ENCODE measurements around the gene RGS6. TPM values are rescaled to one million over a fixed set of nuclear protein-coding genes. Genes with fewer than 3 reads are reported as not detected.

RGS6 gene
- total and polyA plus RNA-seq, 2 donors (not counting 1 experiment from before 2014, with no cell fraction given) = not detected

- Histone ChIP-seq H3K36me3 (ENCODE audit: control insufficient read depth, insufficient read depth, low read length) (no peaks in the 10 kb centered on the region), H3K4me2 (ENCODE audit: extremely low read depth, insufficient read depth, low read length) (no peak overlapping the region), H3K4me1 (ENCODE audit: control insufficient read depth, extremely low read depth, insufficient read depth, low read length) (no peaks in the 10 kb centered on the region), H2AFZ (ENCODE audit: low read length) (no peak overlapping the region), H3K4me3 (replicated peaks in 1 of 4; ENCODE audit: control extremely low read depth in 1 of 4, insufficient read depth in 1 of 4, low read depth in 3 of 4, low read length in 4 of 4) (no peak overlapping the region), H3K9me3 (ENCODE audit: control insufficient read depth, insufficient read depth, low read depth, low read length) (no peaks in the 10 kb centered on the region), H3K9ac (ENCODE audit: insufficient read depth, low read length) (no peak overlapping the region), H3K79me2 (ENCODE audit: control insufficient read depth, insufficient read depth, low read length) (no peaks in the 10 kb centered on the region), H3K27ac (ENCODE audit: insufficient read depth, low read length) (no peak overlapping the region), H4K20me1 (ENCODE audit: control insufficient read depth, extremely low read depth, insufficient read depth, low read length) (no peaks in the 10 kb centered on the region), H3K27me3 (ENCODE audit: control insufficient read depth, insufficient read depth, low read length) (peaks cover 19% of the 10 kb centered on the region)
- DNase-seq (ENCODE audit: low read depth in 2 of 2) = no peak
- TF ChIP-seq CTCF (conservative IDR thresholded peaks at IDR 0.05 in 1 of 2, IDR thresholded peaks at IDR 0.05 in 1 of 2; ENCODE audit: low read depth in 1 of 2, low read length in 2 of 2) (no peak), EZH2 (IDR thresholded peaks at IDR 0.05; ENCODE audit: low read length, missing control alignments) (no peak)
These were observed 551.1 kb downstream of the RGS6 start for GRCh38 chr14:72483311-72483710.

- H3K79me2 ChIP-seq (ENCODE audit: control insufficient read depth, insufficient read depth, low read length) = no peaks in the 10 kb centered on the region
- no peaks in the 10 kb centered on the region for H3K9me3 ChIP-seq (ENCODE audit: control insufficient read depth, insufficient read depth, low read depth, low read length)
- no peak overlapping the region for H2AFZ ChIP-seq (ENCODE audit: low read length)
- no peaks in the 10 kb centered on the region for H4K20me1 ChIP-seq (ENCODE audit: control insufficient read depth, extremely low read depth, insufficient read depth, low read length)
- H3K4me2 ChIP-seq (ENCODE audit: extremely low read depth, insufficient read depth, low read length) = no peak overlapping the region
- H3K4me1 ChIP-seq (ENCODE audit: control insufficient read depth, extremely low read depth, insufficient read depth, low read length) = no peaks in the 10 kb centered on the region
- no peak for DNase-seq (ENCODE audit: low read depth in 2 of 2)
- no peak overlapping the region for H3K27ac ChIP-seq (ENCODE audit: insufficient read depth, low read length)
- no peaks in the 10 kb centered on the region for H3K36me3 ChIP-seq (ENCODE audit: control insufficient read depth, insufficient read depth, low read length)
- TF ChIP-seq EZH2 (IDR thresholded peaks at IDR 0.05; ENCODE audit: low read length, missing control alignments) = no peak
- no peak for TF ChIP-seq CTCF (conservative IDR thresholded peaks at IDR 0.05 in 1 of 2, IDR thresholded peaks at IDR 0.05 in 1 of 2; ENCODE audit: low read depth in 1 of 2, low read length in 2 of 2)
- no peak overlapping the region for H3K4me3 ChIP-seq (replicated peaks in 1 of 4; ENCODE audit: control extremely low read depth in 1 of 4, insufficient read depth in 1 of 4, low read depth in 3 of 4, low read length in 4 of 4)
- H3K9ac ChIP-seq (ENCODE audit: insufficient read depth, low read length) = no peak overlapping the region
- peaks cover 4% of the 10 kb centered on the region for H3K27me3 ChIP-seq (ENCODE audit: control insufficient read depth, insufficient read depth, low read length)
These were observed 553.5 kb downstream of the RGS6 start for GRCh38 chr14:72485695-72486094.

- no peak for DNase-seq (ENCODE audit: low read depth in 2 of 2)
- Histone ChIP-seq H3K4me1 (ENCODE audit: control insufficient read depth, extremely low read depth, insufficient read depth, low read length) (no peaks in the 10 kb centered on the region), H3K4me2 (ENCODE audit: extremely low read depth, insufficient read depth, low read length) (no peak overlapping the region), H3K9me3 (ENCODE audit: control insufficient read depth, insufficient read depth, low read depth, low read length) (no peaks in the 10 kb centered on the region), H2AFZ (ENCODE audit: low read length) (no peak overlapping the region), H3K27ac (ENCODE audit: insufficient read depth, low read length) (no peak overlapping the region), H3K9ac (ENCODE audit: insufficient read depth, low read length) (no peak overlapping the region), H4K20me1 (ENCODE audit: control insufficient read depth, extremely low read depth, insufficient read depth, low read length) (no peaks in the 10 kb centered on the region), H3K36me3 (ENCODE audit: control insufficient read depth, insufficient read depth, low read length) (no peaks in the 10 kb centered on the region), H3K27me3 (ENCODE audit: control insufficient read depth, insufficient read depth, low read length) (no peaks in the 10 kb centered on the region), H3K79me2 (ENCODE audit: control insufficient read depth, insufficient read depth, low read length) (no peaks in the 10 kb centered on the region), H3K4me3 (replicated peaks in 1 of 4; ENCODE audit: control extremely low read depth in 1 of 4, insufficient read depth in 1 of 4, low read depth in 3 of 4, low read length in 4 of 4) (no peak overlapping the region)
- no peak for TF ChIP-seq EZH2 (IDR thresholded peaks at IDR 0.05; ENCODE audit: low read length, missing control alignments)
- no peak for TF ChIP-seq CTCF (conservative IDR thresholded peaks at IDR 0.05 in 1 of 2, IDR thresholded peaks at IDR 0.05 in 1 of 2; ENCODE audit: low read depth in 1 of 2, low read length in 2 of 2)
These were observed 556.3 kb downstream of the RGS6 start for GRCh38 chr14:72488514-72488913.

Measured in fibroblast of lung (primary cell).